WTC11 (cell line): Measurements from ENCODE around the gene GARNL3. TPM values are rescaled to one million over a fixed set of nuclear protein-coding genes. Genes with fewer than 3 reads are reported as not detected.

ENCODE experiments used
- ATAC-seq: fragments of 200-7000 bp; cut with Tn5 transposase; 2 replicates; pipeline ENCODE4 v1.10.0; 2021; ENCODE audit warnings: mild to moderate bottlenecking, moderate library complexity
- CTCF ChIA-PET: fragments of 300-600 bp; sonication (Branson Sonifier 250); formaldehyde crosslinking; loops from one replicate; lab custom pipeline; 2021; ENCODE audit warnings: antibody characterized with exemption; lab: Charles Lee
- POLR2A ChIA-PET: fragments of 350-600 bp; sonication (Branson Sonifier 250); formaldehyde crosslinking; loops from one replicate; lab custom pipeline; 2021; ENCODE audit warnings: antibody characterized with exemption; lab: Charles Lee
- DNase-seq: peaks from one replicate; pipeline ENCODE4 v3.0.0; 2021; ENCODE audit warnings: low spot score
- H3K27ac Mint-ChIP-seq: 2 replicates; pipeline ENCODE4 v1.8.0; 2021; ENCODE audit warnings: mixed read lengths
- H3K27me3 Mint-ChIP-seq: 2 replicates; pipeline ENCODE4 v1.8.0; 2021; ENCODE audit warnings: low read depth, mild to moderate bottlenecking, moderate library complexity, mixed read lengths
- H3K36me3 Mint-ChIP-seq: 2 replicates; pipeline ENCODE4 v1.8.0; 2021; ENCODE audit warnings: mixed read lengths
- H3K4me1 Mint-ChIP-seq: 2 replicates; pipeline ENCODE4 v1.8.0; 2022; ENCODE audit warnings: mixed read lengths
- H3K4me3 Mint-ChIP-seq: 2 replicates; pipeline ENCODE4 v1.8.0; 2021; ENCODE audit warnings: mild to moderate bottlenecking, moderate library complexity, mixed read lengths
- H3K9me3 Mint-ChIP-seq: 2 replicates; pipeline ENCODE4 v1.8.0; 2021; ENCODE audit warnings: mixed read lengths
- CBFB ChIP-seq: sonication (generic); formaldehyde crosslinking; IDR thresholded peaks from 2 replicates; pipeline ENCODE4 v1.8.1; 2022; ENCODE audit warnings: mild to moderate bottlenecking, low read depth, missing genetic modification reagents
- CREB1 ChIP-seq: sonication (generic); formaldehyde crosslinking; IDR thresholded peaks from 2 replicates; pipeline ENCODE4 v1.8.0; 2023; ENCODE audit warnings: mild to moderate bottlenecking, missing genetic modification reagents
- ESRRA ChIP-seq: sonication (generic); formaldehyde crosslinking; IDR thresholded peaks from 2 replicates; pipeline ENCODE4 v1.8.1; 2022; ENCODE audit warnings: mild to moderate bottlenecking, missing genetic modification reagents, borderline replicate concordance
- FOXP1 ChIP-seq: sonication (generic); formaldehyde crosslinking; IDR thresholded peaks from 2 replicates; pipeline ENCODE4 v1.8.0; 2022; ENCODE audit warnings: missing genetic modification reagents, mild to moderate bottlenecking, moderate library complexity, borderline replicate concordance
- GABPB1 ChIP-seq: sonication (generic); formaldehyde crosslinking; IDR thresholded peaks from 2 replicates; pipeline ENCODE4 v1.8.1; 2023; ENCODE audit warnings: mild to moderate bottlenecking, missing genetic modification reagents
- MXD4 ChIP-seq: fragments of 250-450 bp; sonication (Bioruptor Pico); IDR thresholded peaks from 2 replicates; pipeline ENCODE4 v1.8.0; 2021; ENCODE audit warnings: mild to moderate bottlenecking, moderate library complexity, borderline replicate concordance
- OVOL2 ChIP-seq: fragments of 250-450 bp; sonication (Bioruptor Pico); IDR thresholded peaks from 2 replicates; pipeline ENCODE4 v1.9.0; 2021; ENCODE audit warnings: mild to moderate bottlenecking, borderline replicate concordance
- RELA ChIP-seq: sonication (generic); formaldehyde crosslinking; IDR thresholded peaks from 2 replicates; pipeline ENCODE4 v1.8.1; 2022; ENCODE audit warnings: missing genetic modification reagents, mild to moderate bottlenecking, borderline replicate concordance
- RORB ChIP-seq: fragments of 250-450 bp; sonication (Bioruptor Pico); IDR thresholded peaks from 2 replicates; pipeline ENCODE4 v1.9.0; 2021; ENCODE audit warnings: mild to moderate bottlenecking
- TCF7 ChIP-seq: sonication (generic); formaldehyde crosslinking; IDR thresholded peaks from 2 replicates; pipeline ENCODE4 v1.8.0; 2022; ENCODE audit warnings: mild to moderate bottlenecking, low read depth, missing genetic modification reagents, moderate library complexity
- TEAD1 ChIP-seq: sonication (generic); formaldehyde crosslinking; IDR thresholded peaks from 2 replicates; pipeline ENCODE4 v1.8.0; 2022; ENCODE audit warnings: mild to moderate bottlenecking, missing genetic modification reagents
- TEAD4 ChIP-seq: sonication (generic); formaldehyde crosslinking; IDR thresholded peaks from 2 replicates; pipeline ENCODE4 v1.8.0; 2022; ENCODE audit warnings: mild to moderate bottlenecking, missing genetic modification reagents
- ZNF317 ChIP-seq: sonication (generic); formaldehyde crosslinking; IDR thresholded peaks from 2 replicates; pipeline ENCODE4 v1.8.1; 2023; ENCODE audit warnings: low read depth, mild to moderate bottlenecking, moderate library complexity, missing genetic modification reagents, borderline replicate concordance
- ZNF416 ChIP-seq: fragments of 250-450 bp; sonication (Bioruptor Pico); IDR thresholded peaks from 2 replicates; pipeline ENCODE4 v1.9.0; 2021; ENCODE audit warnings: mild to moderate bottlenecking, inconsistent platforms
- total RNA-seq: library from RNA; stranded (reverse); gene quantifications from 3 replicates; pipeline ENCODE4 v1.2.3, GENCODE V29; 2021
- TF ChIP-seq, protein P1 (sequence below): fragments of 250-450 bp; sonication (Bioruptor Pico); IDR thresholded peaks from 2 replicates; pipeline ENCODE4 v1.9.0; 2021; ENCODE audit warnings: mild to moderate bottlenecking
- TF ChIP-seq, protein P2 (sequence below): sonication (generic); formaldehyde crosslinking; IDR thresholded peaks from 2 replicates; pipeline ENCODE4 v1.8.1; 2022; ENCODE audit warnings: mild to moderate bottlenecking, moderate library complexity, missing genetic modification reagents
- TF ChIP-seq, protein P3 (sequence below): sonication (generic); formaldehyde crosslinking; IDR thresholded peaks from 2 replicates; pipeline ENCODE4 v1.8.1; 2023; ENCODE audit warnings: mild to moderate bottlenecking, missing genetic modification reagents, borderline replicate concordance
- TF ChIP-seq, protein P4 (sequence below): sonication (generic); formaldehyde crosslinking; IDR thresholded peaks from 2 replicates; pipeline ENCODE4 v1.8.0; 2023; ENCODE audit warnings: missing genetic modification reagents
- TF ChIP-seq, protein P5 (sequence below): sonication (generic); formaldehyde crosslinking; IDR thresholded peaks from 2 replicates; pipeline ENCODE4 v1.8.0; 2022; ENCODE audit warnings: mild to moderate bottlenecking, missing genetic modification reagents

The GARNL3 gene
- total RNA-seq, 1 experiment from 2014 or later: 17.8 TPM

DNA sequence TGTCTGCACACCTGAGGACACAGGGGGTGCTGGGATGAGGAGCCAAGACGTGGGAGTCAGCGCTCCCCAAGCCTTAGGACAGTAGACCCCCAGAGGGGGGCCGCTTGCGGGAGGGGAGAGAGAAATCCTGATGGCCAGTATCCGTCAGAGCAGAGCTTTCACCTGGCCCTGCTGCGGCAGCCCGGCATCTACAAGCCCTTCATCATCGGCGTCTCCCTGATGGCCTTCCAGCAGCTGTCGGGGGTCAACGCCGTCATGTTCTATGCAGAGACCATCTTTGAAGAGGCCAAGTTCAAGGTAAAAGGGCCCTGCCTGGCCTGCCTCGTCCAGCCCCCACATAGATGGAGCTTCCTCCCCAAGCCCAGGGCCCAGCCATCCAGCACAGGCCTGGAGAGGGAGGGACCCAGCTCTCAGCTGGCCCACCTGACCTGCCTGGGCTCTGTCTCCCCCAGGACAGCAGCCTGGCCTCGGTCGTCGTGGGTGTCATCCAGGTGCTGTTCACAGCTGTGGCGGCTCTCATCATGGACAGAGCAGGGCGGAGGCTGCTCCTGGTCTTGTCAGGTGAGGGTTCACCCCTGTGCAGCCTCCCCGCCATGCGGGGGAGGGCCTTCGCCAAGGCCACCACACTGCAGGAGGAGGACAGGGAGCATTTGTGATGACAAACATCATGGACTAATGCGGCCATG lies 139.1 kb downstream of the GARNL3 start:
- CTCF ChIA-PET: interaction anchor here (1.1 to 2.3 kb wide), 2 partner anchors 14 to 189 kb away, joined by 4 to 9 read pairs; no protein-coding TSS in a partner anchor
- no peak for DNase-seq
- POLR2A ChIA-PET: no interaction called here
- Mint-ChIP-seq H3K9me3 (no peaks in the 10 kb centered on the region), H3K4me1 (peaks cover under 1% of the 10 kb centered on the region; the same call in 1 of the 2 replicates), H3K27ac (no peak overlapping the region), H3K27me3 (no peaks in the 10 kb centered on the region), H3K36me3 (peaks cover 7% of the 10 kb centered on the region; the same call in 1 of the 2 replicates), H3K4me3 (no peak overlapping the region)
- no peak for ATAC-seq
- TF ChIP-seq TCF7 (CRISPR knock-in tag): no peak
- no peak for TF ChIP-seq TEAD1 (CRISPR knock-in tag)
- no peak for TF ChIP-seq RORB (CRISPR knock-in tag)
- TF ChIP-seq, protein P1, sequence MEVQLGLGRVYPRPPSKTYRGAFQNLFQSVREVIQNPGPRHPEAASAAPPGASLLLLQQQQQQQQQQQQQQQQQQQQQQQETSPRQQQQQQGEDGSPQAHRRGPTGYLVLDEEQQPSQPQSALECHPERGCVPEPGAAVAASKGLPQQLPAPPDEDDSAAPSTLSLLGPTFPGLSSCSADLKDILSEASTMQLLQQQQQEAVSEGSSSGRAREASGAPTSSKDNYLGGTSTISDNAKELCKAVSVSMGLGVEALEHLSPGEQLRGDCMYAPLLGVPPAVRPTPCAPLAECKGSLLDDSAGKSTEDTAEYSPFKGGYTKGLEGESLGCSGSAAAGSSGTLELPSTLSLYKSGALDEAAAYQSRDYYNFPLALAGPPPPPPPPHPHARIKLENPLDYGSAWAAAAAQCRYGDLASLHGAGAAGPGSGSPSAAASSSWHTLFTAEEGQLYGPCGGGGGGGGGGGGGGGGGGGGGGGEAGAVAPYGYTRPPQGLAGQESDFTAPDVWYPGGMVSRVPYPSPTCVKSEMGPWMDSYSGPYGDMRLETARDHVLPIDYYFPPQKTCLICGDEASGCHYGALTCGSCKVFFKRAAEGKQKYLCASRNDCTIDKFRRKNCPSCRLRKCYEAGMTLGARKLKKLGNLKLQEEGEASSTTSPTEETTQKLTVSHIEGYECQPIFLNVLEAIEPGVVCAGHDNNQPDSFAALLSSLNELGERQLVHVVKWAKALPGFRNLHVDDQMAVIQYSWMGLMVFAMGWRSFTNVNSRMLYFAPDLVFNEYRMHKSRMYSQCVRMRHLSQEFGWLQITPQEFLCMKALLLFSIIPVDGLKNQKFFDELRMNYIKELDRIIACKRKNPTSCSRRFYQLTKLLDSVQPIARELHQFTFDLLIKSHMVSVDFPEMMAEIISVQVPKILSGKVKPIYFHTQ (CRISPR knock-in tag): no peak
- no peak for TF ChIP-seq FOXP1
- no peak for TF ChIP-seq RELA (CRISPR knock-in tag)
- TF ChIP-seq CREB1: no peak
- TF ChIP-seq, protein P2, sequence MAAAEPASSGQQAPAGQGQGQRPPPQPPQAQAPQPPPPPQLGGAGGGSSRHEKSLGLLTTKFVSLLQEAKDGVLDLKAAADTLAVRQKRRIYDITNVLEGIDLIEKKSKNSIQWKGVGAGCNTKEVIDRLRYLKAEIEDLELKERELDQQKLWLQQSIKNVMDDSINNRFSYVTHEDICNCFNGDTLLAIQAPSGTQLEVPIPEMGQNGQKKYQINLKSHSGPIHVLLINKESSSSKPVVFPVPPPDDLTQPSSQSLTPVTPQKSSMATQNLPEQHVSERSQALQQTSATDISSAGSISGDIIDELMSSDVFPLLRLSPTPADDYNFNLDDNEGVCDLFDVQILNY (CRISPR knock-in tag): no peak
- TF ChIP-seq ZNF416 (CRISPR knock-in tag): no peak
- no peak for TF ChIP-seq CBFB (CRISPR knock-in tag)
- no peak for TF ChIP-seq GABPB1 (CRISPR knock-in tag)
- TF ChIP-seq OVOL2 (CRISPR knock-in tag): no peak
- TF ChIP-seq MXD4 (CRISPR knock-in tag): no peak
- TF ChIP-seq ESRRA (CRISPR knock-in tag): no peak
- TF ChIP-seq, protein P3, sequence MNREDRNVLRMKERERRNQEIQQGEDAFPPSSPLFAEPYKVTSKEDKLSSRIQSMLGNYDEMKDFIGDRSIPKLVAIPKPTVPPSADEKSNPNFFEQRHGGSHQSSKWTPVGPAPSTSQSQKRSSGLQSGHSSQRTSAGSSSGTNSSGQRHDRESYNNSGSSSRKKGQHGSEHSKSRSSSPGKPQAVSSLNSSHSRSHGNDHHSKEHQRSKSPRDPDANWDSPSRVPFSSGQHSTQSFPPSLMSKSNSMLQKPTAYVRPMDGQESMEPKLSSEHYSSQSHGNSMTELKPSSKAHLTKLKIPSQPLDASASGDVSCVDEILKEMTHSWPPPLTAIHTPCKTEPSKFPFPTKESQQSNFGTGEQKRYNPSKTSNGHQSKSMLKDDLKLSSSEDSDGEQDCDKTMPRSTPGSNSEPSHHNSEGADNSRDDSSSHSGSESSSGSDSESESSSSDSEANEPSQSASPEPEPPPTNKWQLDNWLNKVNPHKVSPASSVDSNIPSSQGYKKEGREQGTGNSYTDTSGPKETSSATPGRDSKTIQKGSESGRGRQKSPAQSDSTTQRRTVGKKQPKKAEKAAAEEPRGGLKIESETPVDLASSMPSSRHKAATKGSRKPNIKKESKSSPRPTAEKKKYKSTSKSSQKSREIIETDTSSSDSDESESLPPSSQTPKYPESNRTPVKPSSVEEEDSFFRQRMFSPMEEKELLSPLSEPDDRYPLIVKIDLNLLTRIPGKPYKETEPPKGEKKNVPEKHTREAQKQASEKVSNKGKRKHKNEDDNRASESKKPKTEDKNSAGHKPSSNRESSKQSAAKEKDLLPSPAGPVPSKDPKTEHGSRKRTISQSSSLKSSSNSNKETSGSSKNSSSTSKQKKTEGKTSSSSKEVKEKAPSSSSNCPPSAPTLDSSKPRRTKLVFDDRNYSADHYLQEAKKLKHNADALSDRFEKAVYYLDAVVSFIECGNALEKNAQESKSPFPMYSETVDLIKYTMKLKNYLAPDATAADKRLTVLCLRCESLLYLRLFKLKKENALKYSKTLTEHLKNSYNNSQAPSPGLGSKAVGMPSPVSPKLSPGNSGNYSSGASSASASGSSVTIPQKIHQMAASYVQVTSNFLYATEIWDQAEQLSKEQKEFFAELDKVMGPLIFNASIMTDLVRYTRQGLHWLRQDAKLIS (CRISPR knock-in tag): no peak
- no peak for TF ChIP-seq TEAD4 (CRISPR knock-in tag)
- TF ChIP-seq, protein P4, sequence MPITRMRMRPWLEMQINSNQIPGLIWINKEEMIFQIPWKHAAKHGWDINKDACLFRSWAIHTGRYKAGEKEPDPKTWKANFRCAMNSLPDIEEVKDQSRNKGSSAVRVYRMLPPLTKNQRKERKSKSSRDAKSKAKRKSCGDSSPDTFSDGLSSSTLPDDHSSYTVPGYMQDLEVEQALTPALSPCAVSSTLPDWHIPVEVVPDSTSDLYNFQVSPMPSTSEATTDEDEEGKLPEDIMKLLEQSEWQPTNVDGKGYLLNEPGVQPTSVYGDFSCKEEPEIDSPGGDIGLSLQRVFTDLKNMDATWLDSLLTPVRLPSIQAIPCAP (CRISPR knock-in tag): no peak
- TF ChIP-seq, protein P5, sequence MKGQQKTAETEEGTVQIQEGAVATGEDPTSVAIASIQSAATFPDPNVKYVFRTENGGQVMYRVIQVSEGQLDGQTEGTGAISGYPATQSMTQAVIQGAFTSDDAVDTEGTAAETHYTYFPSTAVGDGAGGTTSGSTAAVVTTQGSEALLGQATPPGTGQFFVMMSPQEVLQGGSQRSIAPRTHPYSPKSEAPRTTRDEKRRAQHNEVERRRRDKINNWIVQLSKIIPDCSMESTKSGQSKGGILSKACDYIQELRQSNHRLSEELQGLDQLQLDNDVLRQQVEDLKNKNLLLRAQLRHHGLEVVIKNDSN (CRISPR knock-in tag): no peak
- no peak for TF ChIP-seq ZNF317
